ENCODE results near the gene SS18L1.

SS18L1 gene

GRCh38 chr20:62120990-62121775, 22.4 kb upstream of the SS18L1 start:
- no peak for DNase-seq

GRCh38 chr20:62121776-62122653, 21.6 kb upstream of the SS18L1 start, which contains the start of gene LSM14B:
Gene LSM14B (plus strand): TSS chr20:62122475. CDS start chr20:62122667, 192 bp downstream.
- DNase-seq, result peak; percentile 95 to 98

- peak; percentile 54 for DNase-seq
Measured at GRCh38 chr20:62122654-62123449, 20.7 kb upstream of the SS18L1 start.

- DNase-seq, result no peak
Measured at GRCh38 chr20:62123450-62124118, 20.0 kb upstream of the SS18L1 start.

GRCh38 chr20:62126141-62126540, 17.4 kb upstream of the SS18L1 start:
- no peak for DNase-seq

GRCh38 chr20:62127799-62128198, 15.8 kb upstream of the SS18L1 start:
- no peak for DNase-seq

- DNase-seq, result no peak
Measured at GRCh38 chr20:62128502-62128901, 15.1 kb upstream of the SS18L1 start.

- DNase-seq, result no peak
Measured at GRCh38 chr20:62129731-62130531, 13.6 kb upstream of the SS18L1 start.

- no peak for DNase-seq
Measured at GRCh38 chr20:62131560-62132320, 11.8 kb upstream of the SS18L1 start.

- no peak for DNase-seq
Measured at GRCh38 chr20:62132421-62132820, 11.1 kb upstream of the SS18L1 start.

GRCh38 chr20:62133051-62133845, 10.3 kb upstream of the SS18L1 start:
- DNase-seq, result no peak

GRCh38 chr20:62133864-62134263, 9.7 kb upstream of the SS18L1 start:
- DNase-seq, result no peak

GRCh38 chr20:62134735-62135231, 8.8 kb upstream of the SS18L1 start:
- DNase-seq, result no peak

- DNase-seq, result no peak
Measured at GRCh38 chr20:62135573-62136266, 7.8 kb upstream of the SS18L1 start.

- DNase-seq, result peak; percentile 68 to 73
Measured at GRCh38 chr20:62136283-62137091, 7.1 kb upstream of the SS18L1 start.

GRCh38 chr20:62137092-62137384, 6.5 kb upstream of the SS18L1 start:
- no peak for DNase-seq

- DNase-seq, result no peak
Measured at GRCh38 chr20:62137478-62138203, 5.9 kb upstream of the SS18L1 start.

- DNase-seq, result no peak
Measured at GRCh38 chr20:62138204-62138543, 5.4 kb upstream of the SS18L1 start.

Measured in activated T-cell treated with anti-CD3 and anti-CD28 coated beads, Interleukin-2, amount 50 U/mL, for 48 hours (primary cell).